Uterus (tissue), 2 donors: ENCODE data around the gene LBHD2.

Experiments used
- CTCF ChIP-seq, 4 experiments: fragments of 200-600 bp in 2 of 4; fragments of 450-650 bp in 2 of 4; sonication (generic) in 2 of 4; IDR thresholded peaks; one replicate each; pipeline ENCODE4 v1.5.1; 2016 to 2019; ENCODE audit warnings: antibody characterized with exemption in 4 of 4, mild to moderate bottlenecking in 2 of 4, moderate library complexity in 1 of 4
- POLR2A ChIP-seq, 2 donors: fragments of 450-650 bp; IDR thresholded peaks; one replicate each; pipeline ENCODE4 v1.6.1; 2016; ENCODE audit warnings: antibody characterized with exemption in 2 of 2, mild to moderate bottlenecking in 1 of 2, moderate library complexity in 1 of 2

GRCh38 chr14:103095210-103095778 is 11.3 kb downstream of the LBHD2 start:
- TF ChIP-seq CTCF (IDR thresholded peaks at IDR 0.05) (no peak), POLR2A (IDR thresholded peaks at IDR 0.05) (no peak)
